VCaP (cell line): ENCODE data around the gene TNFRSF18.
A peak's percentile ranks its signal among the peaks of the same experiment; 100 is the strongest.

Experiments used
- H3K27ac ChIP-seq: fragments of 450-650 bp; 2 replicates; pipeline ENCODE4 v1.5.1; 2017
- TF ChIP-seq, protein P1 (sequence below): fragments of 450-650 bp; conservative IDR thresholded peaks from 2 replicates; pipeline ENCODE4 v1.5.1; 2017; ENCODE audit warnings: mild to moderate bottlenecking, moderate library complexity

Gene TNFRSF18

DNA sequence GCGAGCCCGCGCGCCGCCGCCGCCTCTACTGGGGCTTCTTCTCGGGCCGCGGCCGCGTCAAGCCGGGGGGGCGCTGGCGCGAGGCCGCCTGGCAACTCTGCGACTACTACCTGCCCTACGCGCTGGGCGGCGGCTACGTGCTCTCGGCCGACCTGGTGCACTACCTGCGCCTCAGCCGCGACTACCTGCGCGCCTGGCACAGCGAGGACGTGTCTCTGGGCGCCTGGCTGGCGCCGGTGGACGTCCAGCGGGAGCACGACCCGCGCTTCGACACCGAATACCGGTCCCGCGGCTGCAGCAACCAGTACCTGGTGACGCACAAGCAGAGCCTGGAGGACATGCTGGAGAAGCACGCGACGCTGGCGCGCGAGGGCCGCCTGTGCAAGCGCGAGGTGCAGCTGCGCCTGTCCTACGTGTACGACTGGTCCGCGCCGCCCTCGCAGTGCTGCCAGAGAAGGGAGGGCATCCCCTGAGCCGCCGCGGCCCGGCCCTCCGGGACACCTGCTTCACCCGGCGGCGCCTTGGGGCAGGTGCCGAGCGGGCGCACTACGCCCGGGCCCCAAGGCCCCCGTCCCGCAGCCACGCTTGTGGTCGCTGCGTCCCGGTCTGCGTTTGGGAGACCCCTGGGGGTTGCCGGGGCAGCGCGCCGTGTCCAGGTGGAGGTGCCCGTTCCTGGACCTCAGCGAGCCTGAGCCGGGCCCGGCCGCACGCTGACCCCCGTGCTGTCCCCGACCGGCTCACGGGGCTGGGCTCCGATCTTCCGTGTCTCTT is 26.6 kb upstream of the TNFRSF18 start:
- peak overlapping the region; percentile 97 for H3K27ac ChIP-seq
- TF ChIP-seq, protein P1, sequence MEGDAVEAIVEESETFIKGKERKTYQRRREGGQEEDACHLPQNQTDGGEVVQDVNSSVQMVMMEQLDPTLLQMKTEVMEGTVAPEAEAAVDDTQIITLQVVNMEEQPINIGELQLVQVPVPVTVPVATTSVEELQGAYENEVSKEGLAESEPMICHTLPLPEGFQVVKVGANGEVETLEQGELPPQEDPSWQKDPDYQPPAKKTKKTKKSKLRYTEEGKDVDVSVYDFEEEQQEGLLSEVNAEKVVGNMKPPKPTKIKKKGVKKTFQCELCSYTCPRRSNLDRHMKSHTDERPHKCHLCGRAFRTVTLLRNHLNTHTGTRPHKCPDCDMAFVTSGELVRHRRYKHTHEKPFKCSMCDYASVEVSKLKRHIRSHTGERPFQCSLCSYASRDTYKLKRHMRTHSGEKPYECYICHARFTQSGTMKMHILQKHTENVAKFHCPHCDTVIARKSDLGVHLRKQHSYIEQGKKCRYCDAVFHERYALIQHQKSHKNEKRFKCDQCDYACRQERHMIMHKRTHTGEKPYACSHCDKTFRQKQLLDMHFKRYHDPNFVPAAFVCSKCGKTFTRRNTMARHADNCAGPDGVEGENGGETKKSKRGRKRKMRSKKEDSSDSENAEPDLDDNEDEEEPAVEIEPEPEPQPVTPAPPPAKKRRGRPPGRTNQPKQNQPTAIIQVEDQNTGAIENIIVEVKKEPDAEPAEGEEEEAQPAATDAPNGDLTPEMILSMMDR: no peak

DNA sequence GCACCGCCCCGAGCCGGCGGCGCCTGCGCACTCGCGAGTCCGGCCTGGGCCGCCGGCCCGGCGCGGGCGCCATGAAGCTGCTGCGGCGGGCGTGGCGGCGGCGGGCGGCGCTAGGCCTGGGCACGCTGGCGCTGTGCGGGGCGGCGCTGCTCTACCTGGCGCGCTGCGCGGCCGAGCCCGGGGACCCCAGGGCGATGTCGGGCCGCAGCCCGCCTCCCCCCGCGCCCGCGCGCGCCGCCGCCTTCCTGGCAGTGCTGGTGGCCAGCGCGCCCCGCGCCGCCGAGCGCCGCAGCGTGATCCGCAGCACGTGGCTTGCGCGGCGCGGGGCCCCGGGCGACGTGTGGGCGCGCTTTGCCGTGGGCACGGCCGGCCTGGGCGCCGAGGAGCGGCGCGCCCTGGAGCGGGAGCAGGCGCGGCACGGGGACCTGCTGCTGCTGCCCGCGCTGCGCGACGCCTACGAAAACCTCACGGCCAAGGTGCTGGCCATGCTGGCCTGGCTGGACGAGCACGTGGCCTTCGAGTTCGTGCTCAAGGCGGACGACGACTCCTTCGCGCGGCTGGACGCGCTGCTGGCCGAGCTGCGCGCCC is 25.9 kb upstream of the TNFRSF18 start, which contains the start of gene B3GALT6:
Gene B3GALT6 (plus strand): TSS at position 30 of the 588 bp plus-strand sequence. CDS start 42 bp downstream, at position 72.
- TF ChIP-seq, protein P1: no peak
- peak within 1 kb of the TSS; percentile 97 for H3K27ac ChIP-seq

GRCh38 chr1:1231400-1232207 is 25.2 kb upstream of the TNFRSF18 start, which contains the start of gene SDF4:
TSS of gene SDF4 (minus strand) at chr1:1232001. CDS start at chr1:1228772, 3,229 bp downstream.
- peak within 1 kb of the TSS; percentile 97 for H3K27ac ChIP-seq
- TF ChIP-seq, protein P1: no peak

DNA sequence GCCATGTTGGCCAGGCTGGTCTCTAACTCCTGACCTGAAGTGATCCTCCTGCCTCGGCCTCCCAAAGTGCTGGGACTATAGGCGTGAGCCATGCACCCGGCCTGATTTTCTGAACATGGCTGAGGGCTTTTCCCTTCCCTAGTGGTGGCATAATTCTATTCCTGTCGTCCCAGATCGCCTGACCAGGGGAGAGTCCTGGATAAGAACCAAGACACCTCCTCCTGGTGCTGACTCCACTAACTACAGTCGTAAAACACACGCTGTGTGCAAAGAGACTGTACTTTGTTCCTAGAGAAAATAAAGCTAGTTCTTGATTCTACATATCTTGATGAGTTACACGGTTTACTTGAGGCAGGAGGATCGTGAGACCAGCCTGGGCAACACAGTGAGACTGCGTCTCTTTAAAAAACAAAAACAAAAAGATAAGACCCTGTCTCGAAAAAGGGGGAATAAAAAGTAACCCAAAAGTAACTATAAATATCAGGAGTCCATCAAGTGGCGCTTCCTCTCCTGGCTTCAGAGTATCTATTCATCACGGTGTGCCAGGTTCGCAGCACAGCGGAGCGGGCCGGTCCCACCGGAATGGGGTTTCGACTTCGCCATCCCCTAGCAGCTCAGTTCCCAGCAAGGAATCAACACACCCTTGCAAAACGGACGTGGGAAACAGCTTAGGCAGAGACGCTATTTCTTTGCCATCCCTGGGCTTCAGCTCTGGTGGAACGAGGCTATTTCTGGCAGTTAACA is 24.4 kb upstream of the TNFRSF18 start:
- peak overlapping the region; percentile 97 for H3K27ac ChIP-seq
- TF ChIP-seq, protein P1: peak; percentile 51

GRCh38 chr1:1229770-1230169 is 23.4 kb upstream of the TNFRSF18 start:
- TF ChIP-seq, protein P1: no peak
- H3K27ac ChIP-seq: peak overlapping the region; percentile 97

DNA sequence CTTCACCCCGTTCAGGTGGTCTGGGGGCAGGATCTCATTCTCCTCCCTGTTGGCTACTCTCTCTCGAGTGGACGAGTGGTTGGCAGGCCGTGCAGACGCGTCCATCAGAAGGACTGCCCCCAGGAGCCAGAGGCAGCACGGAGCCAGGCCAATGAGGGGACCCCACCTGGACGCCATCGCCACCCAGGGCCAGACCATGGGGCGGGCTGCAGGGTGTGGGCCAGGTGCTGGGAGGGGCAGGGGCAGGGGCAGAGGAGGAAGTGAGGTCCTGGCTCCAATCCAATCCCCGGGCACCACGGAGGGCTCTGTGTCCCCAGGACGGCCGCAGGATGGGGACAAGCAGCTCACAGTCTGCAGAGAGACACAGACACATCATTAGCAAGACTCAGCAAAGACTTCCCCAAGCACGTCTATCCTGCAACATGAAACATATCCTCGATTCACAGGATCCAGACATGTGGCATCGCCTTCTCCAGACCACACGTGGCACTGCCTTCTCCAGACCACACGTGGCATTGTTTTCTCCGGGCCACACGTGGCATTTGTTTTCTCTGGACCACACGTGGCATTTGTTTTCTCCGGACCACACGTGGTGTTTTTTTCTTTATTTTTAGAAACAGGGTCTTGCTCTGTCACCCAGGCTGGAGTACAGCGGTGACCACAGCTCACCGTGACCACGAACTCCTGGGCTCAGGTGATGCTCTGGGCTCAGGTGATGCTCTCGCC is 22.4 kb upstream of the TNFRSF18 start:
- TF ChIP-seq, protein P1: no peak
- H3K27ac ChIP-seq: no peak overlapping the region
